Neural progenitor cell (in vitro differentiated cells): ENCODE data around the gene ASIC3. TPM values are rescaled to one million over a fixed set of nuclear protein-coding genes. Genes with fewer than 3 reads are reported as not detected.

Experiments used
- DNase-seq: peaks from one replicate; pipeline ENCODE4 v3.0.0-alpha.2; 2016; ENCODE audit warnings: low spot score
- H2AFZ ChIP-seq: fragments of 200-600 bp; sonication (generic); replicated peaks from 2 replicates; pipeline ENCODE4 v1.6.1; 2016; ENCODE audit warnings: antibody characterized with exemption
- H3F3A ChIP-seq: fragments of 200-600 bp; sonication (generic); 2 replicates; pipeline ENCODE4 v1.6.1; 2016; ENCODE audit warnings: antibody characterized with exemption, low read depth
- H3K27ac ChIP-seq: fragments of 200-600 bp; sonication (generic); 2 replicates; pipeline ENCODE4 v1.5.1; 2016; ENCODE audit warnings: mild to moderate bottlenecking
- H3K27me3 ChIP-seq: fragments of 200-600 bp; sonication (generic); 2 replicates; pipeline ENCODE4 v1.6.1; 2016; ENCODE audit warnings: mild to moderate bottlenecking, moderate library complexity
- H3K36me3 ChIP-seq: fragments of 200-600 bp; sonication (generic); 2 replicates; pipeline ENCODE4 v1.5.1; 2016
- H3K4me1 ChIP-seq: fragments of 200-600 bp; sonication (generic); 2 replicates; pipeline ENCODE4 v1.6.1; 2016; ENCODE audit warnings: mixed run types
- H3K4me2 ChIP-seq: fragments of 200-600 bp; sonication (generic); 2 replicates; pipeline ENCODE4 v1.6.1; 2016
- H3K4me3 ChIP-seq: fragments of 200-600 bp; sonication (generic); 2 replicates; pipeline ENCODE4 v1.5.1; 2016
- H3K79me2 ChIP-seq: fragments of 200-600 bp; sonication (generic); 2 replicates; pipeline ENCODE4 v1.6.1; 2016; ENCODE audit warnings: low read depth
- H3K9ac ChIP-seq: fragments of 200-600 bp; sonication (generic); 2 replicates; pipeline ENCODE4 v1.6.1; 2016
- H3K9me3 ChIP-seq: fragments of 200-600 bp; sonication (generic); 2 replicates; pipeline ENCODE4 v1.5.1; 2016; ENCODE audit warnings: low read depth
- H4K20me1 ChIP-seq: fragments of 200-600 bp; sonication (generic); 2 replicates; pipeline ENCODE4 v1.6.1; 2016; ENCODE audit warnings: low read depth
- H3K27ac Mint-ChIP-seq: 3 replicates; pipeline ENCODE4 v1.8.0; 2021; ENCODE audit warnings: mixed read lengths
- H3K27me3 Mint-ChIP-seq: 2 replicates; pipeline ENCODE4 v1.8.0; 2022; ENCODE audit warnings: low read depth, mild to moderate bottlenecking, inconsistent platforms, moderate library complexity, mixed read lengths; ENCODE audit not compliant: insufficient read depth
- H3K36me3 Mint-ChIP-seq: 3 replicates; pipeline ENCODE4 v1.8.0; 2021; ENCODE audit warnings: mixed read lengths
- H3K4me1 Mint-ChIP-seq: 3 replicates; pipeline ENCODE4 v1.8.0; 2021; ENCODE audit warnings: mixed read lengths
- H3K4me3 Mint-ChIP-seq: 3 replicates; pipeline ENCODE4 v1.8.0; 2021; ENCODE audit warnings: mild to moderate bottlenecking, moderate library complexity, mixed read lengths
- H3K9me3 Mint-ChIP-seq: 3 replicates; pipeline ENCODE4 v1.8.0; 2020; ENCODE audit warnings: mixed read lengths
- CTCF ChIP-seq: fragments of 200-600 bp; sonication (generic); IDR thresholded peaks from 2 replicates; pipeline ENCODE4 v1.5.1; 2017; ENCODE audit warnings: antibody characterized with exemption, mild to moderate bottlenecking
- EZH2 ChIP-seq: fragments of 200-600 bp; sonication (generic); IDR thresholded peaks from 2 replicates; pipeline ENCODE4 v1.6.1; 2017; ENCODE audit warnings: antibody characterized with exemption, mild to moderate bottlenecking, moderate library complexity
- EZH2phosphoT487 ChIP-seq: fragments of 200-600 bp; sonication (generic); IDR thresholded peaks from 2 replicates; pipeline ENCODE4 v1.6.1; 2017; ENCODE audit warnings: antibody characterized with exemption
- total RNA-seq: library from RNA; depleted of rRNA; stranded (reverse); fragments of >200 nt; gene quantifications from 2 replicates; pipeline ENCODE4 v1.2.3, GENCODE V29; 2015; ENCODE audit warnings: low replicate concordance

Gene ASIC3
- total RNA-seq, 1 donor from 2014 or later: not detected

DNA sequence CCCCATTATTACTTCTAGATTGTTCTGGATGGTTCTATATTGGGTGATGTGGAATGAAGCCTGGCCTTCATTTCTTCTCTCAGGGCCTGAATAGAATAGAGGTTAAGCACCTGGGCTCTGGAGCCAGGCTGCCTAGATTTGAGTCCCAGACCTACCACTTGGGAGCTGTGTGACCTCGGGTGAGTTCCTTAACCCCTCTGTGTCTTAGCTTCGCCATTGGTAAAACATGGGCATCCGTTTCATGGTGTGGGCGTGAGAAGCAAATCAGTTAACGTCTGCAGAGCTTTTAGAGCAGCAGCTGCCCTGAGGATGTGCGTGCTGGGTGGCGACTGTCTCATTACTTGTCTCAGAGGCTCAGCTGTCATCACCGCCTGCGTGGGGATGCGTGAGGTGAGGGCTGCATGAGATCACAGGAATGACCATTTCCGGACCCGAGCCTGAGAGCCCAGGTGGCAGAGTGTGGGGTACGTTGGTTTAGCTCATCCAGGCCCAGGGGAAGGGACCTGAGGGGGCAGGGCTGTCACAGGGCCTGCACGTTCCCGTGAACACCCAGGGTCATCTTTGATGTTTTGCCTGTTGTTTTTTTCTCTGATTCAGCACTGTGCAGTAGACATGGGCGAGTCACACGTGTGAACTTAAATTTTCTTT is 47.6 kb downstream of the ASIC3 start:
- Histone ChIP-seq H3K4me3 (no peak overlapping the region), H3K27me3 (no peaks in the 10 kb centered on the region), H3K9ac (no peak overlapping the region), H3K9me3 (no peaks in the 10 kb centered on the region), H4K20me1 (peaks cover 81% of the 10 kb centered on the region), H2AFZ (no peak overlapping the region), H3K4me2 (no peak overlapping the region), H3F3A (peaks cover 6% of the 10 kb centered on the region), H3K4me1 (peaks cover 6% of the 10 kb centered on the region), H3K36me3 (no peaks in the 10 kb centered on the region), H3K27ac (no peak overlapping the region), H3K79me2 (peaks cover 97% of the 10 kb centered on the region)
- TF ChIP-seq CTCF: no peak
- TF ChIP-seq EZH2phosphoT487: no peak
- TF ChIP-seq EZH2: no peak
- H3K27ac Mint-ChIP-seq: no peak overlapping the region
- no peak overlapping the region for H3K4me3 Mint-ChIP-seq
- H3K27me3 Mint-ChIP-seq: peaks cover 10% of the 10 kb centered on the region
- no peak for DNase-seq
- H3K9me3 Mint-ChIP-seq: no peaks in the 10 kb centered on the region
- peaks cover 6% of the 10 kb centered on the region for H3K4me1 Mint-ChIP-seq
- H3K36me3 Mint-ChIP-seq: peaks cover 7% of the 10 kb centered on the region

GRCh38 chr7:151099486-151100211 is 51.3 kb downstream of the ASIC3 start:
- Mint-ChIP-seq H3K4me3 (no peak overlapping the region), H3K27ac (no peak overlapping the region), H3K4me1 (no peaks in the 10 kb centered on the region), H3K36me3 (peaks cover 6% of the 10 kb centered on the region), H3K27me3 (peaks cover 4% of the 10 kb centered on the region), H3K9me3 (no peaks in the 10 kb centered on the region)
- TF ChIP-seq EZH2phosphoT487 (no peak), EZH2 (no peak), CTCF (no peak)
- no peak for DNase-seq
- Histone ChIP-seq H3K79me2 (peaks cover 83% of the 10 kb centered on the region), H3K27me3 (peaks cover 7% of the 10 kb centered on the region), H3K36me3 (no peaks in the 10 kb centered on the region), H3K4me1 (peaks cover 11% of the 10 kb centered on the region), H2AFZ (no peak overlapping the region), H3K4me3 (no peak overlapping the region), H3F3A (no peaks in the 10 kb centered on the region), H3K9me3 (no peaks in the 10 kb centered on the region), H3K27ac (no peak overlapping the region), H3K4me2 (no peak overlapping the region), H3K9ac (no peak overlapping the region), H4K20me1 (peaks cover 81% of the 10 kb centered on the region)

DNA sequence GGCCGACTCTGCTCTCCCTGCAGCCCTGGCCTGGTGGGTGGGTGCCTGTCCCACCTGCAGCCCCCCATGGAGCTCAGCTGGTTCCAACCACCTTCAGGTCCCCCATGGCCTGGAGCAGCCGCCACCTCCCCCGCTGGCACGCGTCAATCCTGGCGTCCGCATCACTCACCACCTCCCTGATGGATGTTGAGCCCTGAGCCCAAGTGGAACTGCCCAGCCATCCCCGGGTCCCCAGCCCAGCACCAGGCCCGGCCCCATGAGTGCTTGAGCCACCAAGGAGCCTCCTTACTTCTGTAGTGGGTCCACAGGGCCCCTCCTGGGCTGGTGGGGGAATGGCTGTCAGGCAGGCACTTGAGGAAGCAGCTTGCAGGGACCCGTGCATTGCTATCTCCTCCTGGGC is 52.6 kb downstream of the ASIC3 start:
- no peaks in the 10 kb centered on the region for H3K36me3 ChIP-seq
- H4K20me1 ChIP-seq: peaks cover 72% of the 10 kb centered on the region
- no peaks in the 10 kb centered on the region for H3K9me3 ChIP-seq
- no peak overlapping the region for H3K9ac ChIP-seq
- H3F3A ChIP-seq: no peaks in the 10 kb centered on the region
- Mint-ChIP-seq H3K36me3 (peaks cover 6% of the 10 kb centered on the region), H3K9me3 (no peaks in the 10 kb centered on the region), H3K4me3 (no peak overlapping the region), H3K27me3 (peaks cover 2% of the 10 kb centered on the region), H3K4me1 (no peaks in the 10 kb centered on the region), H3K27ac (peak overlapping the region; percentile 66)
- TF ChIP-seq CTCF (no peak), EZH2 (no peak)
- DNase-seq: no peak
- H2AFZ ChIP-seq: no peak overlapping the region
- H3K4me1 ChIP-seq: peaks cover 12% of the 10 kb centered on the region
- peaks cover 71% of the 10 kb centered on the region for H3K79me2 ChIP-seq
- no peak overlapping the region for H3K4me2 ChIP-seq
- H3K4me3 ChIP-seq: no peak overlapping the region
- peaks cover 7% of the 10 kb centered on the region for H3K27me3 ChIP-seq
- no peak overlapping the region for H3K27ac ChIP-seq
